Measurements from ENCODE around the gene TTYH2.

DNA sequence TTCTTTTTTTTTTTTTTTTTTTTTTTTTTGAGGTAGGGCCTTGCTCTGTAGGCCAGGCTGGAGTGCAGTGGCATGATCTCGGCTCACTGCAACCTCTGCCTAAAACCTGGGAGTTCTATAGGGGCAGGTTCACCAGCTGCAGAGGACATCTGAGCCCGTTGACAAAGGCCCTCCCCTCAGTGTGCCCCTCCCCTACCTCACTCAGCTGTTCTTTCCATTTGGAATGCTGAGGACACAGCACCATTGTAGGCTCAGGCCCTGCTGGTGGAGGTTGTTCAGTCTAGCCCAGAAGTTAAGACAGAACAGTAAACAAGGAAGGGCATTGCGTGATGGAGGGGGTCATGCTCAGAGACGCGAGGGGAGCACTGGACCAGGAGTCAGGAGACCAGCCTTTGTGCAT, 90.8 kb downstream of the TTYH2 start:
- TF ChIP-seq, protein P1, sequence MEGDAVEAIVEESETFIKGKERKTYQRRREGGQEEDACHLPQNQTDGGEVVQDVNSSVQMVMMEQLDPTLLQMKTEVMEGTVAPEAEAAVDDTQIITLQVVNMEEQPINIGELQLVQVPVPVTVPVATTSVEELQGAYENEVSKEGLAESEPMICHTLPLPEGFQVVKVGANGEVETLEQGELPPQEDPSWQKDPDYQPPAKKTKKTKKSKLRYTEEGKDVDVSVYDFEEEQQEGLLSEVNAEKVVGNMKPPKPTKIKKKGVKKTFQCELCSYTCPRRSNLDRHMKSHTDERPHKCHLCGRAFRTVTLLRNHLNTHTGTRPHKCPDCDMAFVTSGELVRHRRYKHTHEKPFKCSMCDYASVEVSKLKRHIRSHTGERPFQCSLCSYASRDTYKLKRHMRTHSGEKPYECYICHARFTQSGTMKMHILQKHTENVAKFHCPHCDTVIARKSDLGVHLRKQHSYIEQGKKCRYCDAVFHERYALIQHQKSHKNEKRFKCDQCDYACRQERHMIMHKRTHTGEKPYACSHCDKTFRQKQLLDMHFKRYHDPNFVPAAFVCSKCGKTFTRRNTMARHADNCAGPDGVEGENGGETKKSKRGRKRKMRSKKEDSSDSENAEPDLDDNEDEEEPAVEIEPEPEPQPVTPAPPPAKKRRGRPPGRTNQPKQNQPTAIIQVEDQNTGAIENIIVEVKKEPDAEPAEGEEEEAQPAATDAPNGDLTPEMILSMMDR (IDR thresholded peaks at IDR 0.05): no peak
- no peak for TF ChIP-seq POLR2A (IDR thresholded peaks at IDR 0.05)

Measured in right lobe of liver (tissue), 4 donors.